ENCODE data around the gene L1CAM.
"Not testable (repeated sequence)": the region's sequence is repeated elsewhere in the genome, so short reads cannot be mapped to it uniquely, and the experiment has no call there.

The L1CAM gene

DNA sequence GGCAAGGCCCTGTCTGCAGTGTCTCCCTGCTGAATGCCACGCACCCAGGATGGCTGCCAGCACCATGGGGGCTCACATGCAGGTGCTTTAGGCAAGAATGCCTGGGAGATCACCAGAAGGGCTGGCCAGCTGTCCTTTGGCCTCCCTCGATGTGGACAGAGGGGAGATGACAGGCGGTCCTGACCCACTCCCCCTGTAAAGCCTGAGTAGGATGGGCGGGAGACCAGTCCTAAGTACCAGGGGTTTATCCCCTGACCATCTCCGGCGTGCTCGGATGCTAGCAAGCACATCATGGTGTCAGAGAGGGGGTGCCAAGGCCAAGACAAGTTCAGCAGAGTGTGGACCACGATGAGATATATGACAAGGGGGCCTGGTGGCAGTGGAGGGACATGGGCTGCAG, 60.9 kb downstream of the L1CAM start:
- no peak for DNase-seq

GRCh38 chrX:153824348-153824747, 61.6 kb downstream of the L1CAM start:
- no peak for DNase-seq

DNA sequence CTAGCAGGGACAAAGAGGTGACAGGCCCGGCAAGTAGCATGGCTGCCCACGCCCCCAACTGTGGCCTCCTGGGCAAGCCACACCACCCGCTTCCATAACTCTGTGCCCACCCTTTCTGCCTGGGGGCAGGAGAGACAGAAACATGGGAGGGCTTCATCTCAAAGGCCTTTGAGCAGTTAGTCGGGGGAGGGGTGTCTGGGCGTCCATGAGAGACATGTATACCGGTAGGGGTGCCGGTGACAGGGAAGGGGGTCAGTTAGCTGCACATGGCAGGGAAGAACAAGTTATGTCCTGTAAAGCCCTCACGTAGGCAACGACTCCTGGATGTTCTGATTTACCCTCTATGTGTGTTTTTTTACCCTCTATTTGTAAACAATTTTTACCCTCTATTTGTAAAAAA, 64.9 kb downstream of the L1CAM start:
- no peak for DNase-seq

DNA sequence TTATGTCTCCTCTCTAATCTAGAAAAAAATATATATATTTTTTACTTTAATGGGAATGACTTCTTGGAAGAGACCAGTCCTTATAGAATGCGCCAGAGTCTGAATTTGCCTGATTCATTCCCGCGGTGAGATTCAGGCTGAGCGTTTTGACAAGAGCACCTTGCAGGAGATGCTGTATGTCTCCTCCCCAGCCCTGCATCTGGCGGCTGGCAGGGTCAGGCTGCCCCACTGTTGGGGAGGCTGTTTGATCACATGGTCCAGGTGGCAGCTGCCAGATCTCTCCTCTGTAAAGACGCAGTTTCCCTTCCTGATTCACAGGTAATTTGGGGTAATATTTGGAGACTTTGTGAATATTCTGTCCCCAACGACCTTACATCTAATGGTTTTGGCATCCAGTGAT, 65.4 kb downstream of the L1CAM start:
- no peak for DNase-seq

- DNase-seq: no peak
Observed at GRCh38 chrX:153819384-153820040, 66.5 kb downstream of the L1CAM start.

DNA sequence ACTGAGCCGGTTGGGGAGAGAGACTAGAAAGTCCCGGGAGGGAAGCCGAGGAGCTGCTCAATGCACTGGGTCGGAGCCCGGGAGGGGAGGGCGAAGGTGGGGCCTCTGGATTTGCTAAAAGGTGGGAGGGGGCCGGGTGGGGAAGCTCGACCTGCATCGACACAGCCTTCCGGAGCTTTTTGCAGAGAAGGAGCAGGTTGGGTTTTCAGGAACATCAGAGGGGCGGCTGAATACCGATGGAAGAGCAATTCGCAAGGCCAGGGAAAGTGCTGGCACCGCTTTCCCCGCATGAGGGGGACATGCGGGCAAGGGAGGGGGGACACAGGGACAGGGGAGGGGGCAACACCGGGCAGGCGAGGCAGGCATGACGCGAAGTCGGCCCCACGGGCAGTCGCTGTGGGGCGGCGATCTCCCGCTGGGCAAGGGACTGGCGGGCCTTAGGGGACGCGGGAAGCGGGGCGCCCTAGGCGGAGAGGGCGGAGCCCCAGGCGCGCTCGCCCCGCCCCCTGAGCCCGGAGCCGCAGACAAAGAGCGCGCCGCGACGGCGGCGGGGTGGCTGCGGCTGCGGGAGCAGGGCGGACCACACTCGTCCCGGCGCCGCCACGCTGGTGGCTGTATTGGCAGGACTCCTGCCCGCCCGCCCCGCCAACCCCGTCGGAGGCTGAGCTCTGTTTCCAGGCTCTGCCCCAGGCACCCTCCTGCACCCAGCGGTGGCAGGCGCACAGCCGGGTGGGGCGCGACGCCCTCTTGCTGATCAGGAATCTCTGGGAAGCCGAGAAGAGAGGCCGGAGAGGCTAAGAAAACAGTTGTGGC, 67.2 kb downstream of the L1CAM start:
- DNase-seq: peak; percentile 57

DNA sequence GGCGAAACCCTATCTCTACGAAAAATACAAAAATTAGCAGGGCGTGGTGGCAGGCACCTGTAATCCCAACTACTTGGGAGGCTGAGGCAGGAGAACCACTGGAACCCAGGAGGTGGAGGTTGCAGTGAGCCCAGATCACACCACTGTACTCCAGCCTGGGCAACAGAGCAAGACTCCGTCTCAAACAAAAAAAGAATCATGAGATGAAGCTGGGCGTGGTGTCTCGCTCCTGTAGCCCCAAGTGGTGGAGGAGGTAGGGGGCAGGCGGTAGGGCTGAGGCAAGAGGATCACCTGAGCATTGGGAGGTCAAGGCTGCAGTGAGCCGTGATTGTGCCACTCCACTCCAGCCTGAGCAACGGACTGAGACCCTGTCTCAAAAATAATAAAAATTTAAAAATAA, 67.9 kb downstream of the L1CAM start:
- DNase-seq: not testable (repeated sequence)

- DNase-seq: no peak
Observed at GRCh38 chrX:153816831-153817690, 68.9 kb downstream of the L1CAM start.

GRCh38 chrX:153814591-153815315, 71.2 kb downstream of the L1CAM start:
- DNase-seq: no peak

GRCh38 chrX:153813161-153813560, 72.8 kb downstream of the L1CAM start:
- no peak for DNase-seq

- DNase-seq: no peak
Observed at GRCh38 chrX:153812220-153812619, 73.8 kb downstream of the L1CAM start.
